ENCODE measurements around the gene HS3ST5.
"Not testable (repeated sequence)": the region's sequence is repeated elsewhere in the genome, so short reads cannot be mapped to it uniquely, and the experiment has no call there.

Gene HS3ST5

DNA sequence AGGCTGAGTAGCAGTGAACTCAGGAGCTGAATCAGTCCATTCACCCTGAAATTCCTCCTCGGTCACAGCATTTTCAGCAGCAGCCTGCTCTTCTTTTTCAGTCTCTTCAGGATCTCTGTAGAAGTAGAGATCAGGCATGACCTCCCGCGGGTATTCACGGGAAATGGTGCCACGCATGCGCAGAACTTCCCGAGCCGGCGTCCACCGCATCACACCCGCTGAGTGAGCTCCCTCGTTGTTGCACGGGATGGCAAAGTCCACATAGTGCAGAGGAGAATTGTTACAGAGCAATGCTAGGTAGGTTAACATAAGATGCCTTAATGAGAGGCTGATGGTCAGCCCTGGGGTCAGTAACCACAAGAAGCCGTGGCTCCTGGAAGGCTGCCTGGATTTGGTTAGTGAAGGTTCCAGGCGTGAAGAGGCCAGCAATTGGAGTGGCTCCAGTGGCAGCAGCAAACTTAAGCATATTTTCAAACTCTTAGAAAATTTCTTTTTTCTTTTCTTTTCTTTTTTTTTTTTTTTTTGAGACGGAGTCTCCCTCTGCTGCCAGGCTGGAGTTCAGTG lies 258.4 kb downstream of the HS3ST5 start:
- DNase-seq: no peak

DNA sequence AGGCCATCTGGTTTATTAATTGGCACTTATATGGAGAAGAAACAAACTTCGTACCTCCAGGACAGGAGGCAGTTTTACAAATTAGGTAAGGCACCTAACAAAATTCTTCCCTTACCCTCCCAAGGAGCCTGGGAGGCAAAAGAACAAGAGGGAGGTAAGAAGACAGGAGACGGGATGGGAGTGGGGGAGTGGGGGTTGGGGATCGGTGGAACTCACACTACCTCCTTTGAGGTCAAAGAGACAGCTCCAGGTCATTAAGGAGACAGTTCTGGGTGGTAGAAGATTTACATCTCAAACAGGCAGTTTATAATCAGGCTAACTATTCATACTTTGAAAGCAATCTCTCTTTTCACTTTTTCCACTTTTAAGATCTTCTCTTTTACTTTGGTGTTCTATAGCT lies 259.6 kb downstream of the HS3ST5 start:
- DNase-seq: no peak

DNA sequence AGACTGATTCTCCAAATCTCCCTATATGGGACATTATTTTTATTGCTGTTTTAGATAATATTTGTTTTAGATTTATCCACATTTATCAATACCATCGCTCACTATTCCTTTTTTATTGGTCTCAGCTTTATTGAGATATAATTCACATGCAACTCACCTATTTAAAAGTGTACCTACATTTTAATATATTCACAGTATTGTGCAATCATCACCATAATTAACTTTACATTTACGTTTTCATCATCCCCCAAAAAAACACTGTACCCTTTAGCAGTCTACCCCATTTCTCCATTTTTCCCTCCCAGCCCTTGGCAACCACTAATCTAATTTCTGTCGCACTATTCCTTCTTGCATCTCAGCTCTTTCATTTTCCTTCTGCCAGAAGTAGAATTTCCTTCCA lies 261.1 kb downstream of the HS3ST5 start:
- DNase-seq: no peak

DNA sequence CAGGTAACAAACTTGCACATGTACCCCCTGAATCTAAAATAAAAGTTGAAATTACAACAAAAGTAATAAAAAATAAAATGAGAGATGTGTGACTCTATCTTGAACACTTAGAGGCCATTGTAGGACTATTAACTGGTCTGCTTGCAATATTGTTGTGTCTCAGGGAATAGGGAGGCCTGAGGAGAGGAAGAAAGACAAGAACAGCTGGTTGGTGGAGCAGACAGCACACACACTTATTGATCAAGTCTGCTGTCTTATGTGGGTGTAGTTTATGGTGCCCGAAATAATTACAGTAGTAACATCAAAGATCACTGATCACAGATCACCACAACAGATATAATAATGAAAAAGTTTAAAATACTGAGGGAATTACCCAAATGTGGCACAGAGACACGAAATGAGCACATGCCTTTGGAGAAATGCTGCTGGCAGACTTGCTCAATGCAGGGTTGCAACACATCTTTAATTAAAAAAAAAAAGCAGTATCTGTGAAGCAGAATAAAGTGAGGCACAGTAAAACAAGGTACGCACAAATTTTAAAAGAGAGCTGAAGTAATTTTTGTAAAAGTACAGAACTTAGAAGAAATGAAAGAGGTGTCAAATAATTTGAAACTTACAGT lies 261.8 kb downstream of the HS3ST5 start:
- no peak for DNase-seq

DNA sequence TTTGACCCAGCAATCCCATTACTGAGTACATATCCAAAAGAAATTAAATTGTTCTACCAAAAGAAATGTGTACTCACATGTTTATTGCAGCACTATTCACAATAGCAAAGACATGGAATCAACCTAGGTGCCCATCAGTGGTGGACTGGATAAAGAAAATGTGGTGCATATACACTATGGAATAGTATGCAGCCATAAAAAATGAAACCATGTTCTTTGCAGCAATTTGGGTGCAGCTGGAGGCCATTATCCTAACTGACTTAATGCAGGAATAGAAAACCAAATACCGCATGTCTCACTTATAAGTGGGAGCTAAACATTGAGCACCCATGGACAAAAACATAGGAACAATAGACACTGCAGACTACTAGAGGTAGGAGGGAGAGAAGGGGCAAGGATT lies 262.4 kb downstream of the HS3ST5 start:
- DNase-seq: not testable (repeated sequence)

DNA sequence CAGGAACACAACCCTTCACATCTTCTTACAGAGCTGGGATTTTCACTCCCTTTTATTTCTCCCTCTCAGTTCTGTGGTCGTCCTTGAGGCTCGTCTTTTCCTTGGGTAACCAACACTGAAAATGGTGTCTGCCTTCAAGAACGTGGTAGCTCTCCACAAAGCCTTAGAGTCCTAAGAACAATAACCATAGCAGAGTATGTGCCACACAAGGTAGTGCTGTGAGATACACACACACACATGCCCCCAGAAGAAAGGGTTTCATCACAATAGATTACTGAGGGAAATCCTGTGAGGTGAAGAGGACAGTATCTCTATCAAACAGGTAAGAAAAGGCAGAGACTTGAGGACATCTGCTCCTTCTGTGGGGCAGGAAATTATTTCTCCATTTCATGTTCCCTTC lies 267.0 kb downstream of the HS3ST5 start:
- no peak for DNase-seq

DNA sequence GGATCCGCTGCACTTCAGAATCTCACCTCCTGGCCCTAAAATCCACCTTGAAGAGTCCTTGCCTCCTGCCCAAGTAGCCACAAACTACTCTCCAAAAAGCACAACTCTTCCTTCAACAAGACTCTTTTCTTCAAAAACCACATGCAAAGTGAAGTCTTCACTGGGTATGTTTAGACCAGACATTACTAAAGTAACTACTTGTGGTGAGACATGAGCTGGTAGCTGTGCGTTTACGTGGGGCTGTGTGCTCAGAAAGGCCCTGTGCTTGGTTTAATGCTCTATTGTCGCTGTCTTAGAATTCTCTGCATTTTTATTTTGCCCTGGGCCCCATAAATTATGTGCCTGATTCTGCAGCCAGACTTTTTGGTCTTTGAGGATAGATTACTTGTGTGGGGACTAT lies 267.5 kb downstream of the HS3ST5 start:
- no peak for DNase-seq

DNA sequence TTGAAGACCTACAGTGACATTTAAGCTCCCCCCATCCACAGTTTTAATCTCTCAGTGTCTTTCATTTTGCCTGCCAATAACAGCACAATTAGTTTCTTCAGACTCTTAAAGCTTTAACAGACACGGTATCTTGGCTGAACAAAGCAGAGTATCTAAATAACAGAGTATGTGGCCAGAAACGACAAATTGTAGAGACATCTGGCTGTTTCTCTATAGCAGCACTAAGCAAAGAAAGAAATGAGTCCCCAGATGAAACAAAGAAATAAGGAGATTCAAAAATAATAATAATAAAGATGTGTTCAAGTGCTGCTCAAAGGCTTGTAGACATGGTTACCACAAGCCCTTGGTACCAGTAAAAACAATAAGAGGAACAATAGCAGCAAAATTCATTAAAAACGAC lies 274.1 kb downstream of the HS3ST5 start:
- DNase-seq: no peak

DNA sequence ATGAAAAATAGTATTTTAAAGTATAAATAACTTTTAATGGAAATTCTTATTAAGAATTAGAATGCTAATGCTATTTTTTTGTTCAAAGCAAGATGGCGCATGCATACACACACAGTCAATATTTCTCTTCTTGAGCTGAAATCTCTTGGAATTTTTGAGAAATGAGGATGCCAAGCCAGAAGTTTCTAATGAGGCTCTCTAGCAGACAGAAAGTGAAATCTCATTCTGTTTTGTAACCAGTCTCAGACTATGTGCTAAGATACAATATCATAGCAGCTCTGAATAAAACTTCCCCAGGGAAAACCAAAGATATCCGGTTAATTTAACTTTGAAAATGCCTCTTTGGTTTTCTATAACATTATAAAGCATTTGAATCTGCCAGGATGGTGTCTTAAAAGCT lies 274.7 kb downstream of the HS3ST5 start:
- DNase-seq: no peak

DNA sequence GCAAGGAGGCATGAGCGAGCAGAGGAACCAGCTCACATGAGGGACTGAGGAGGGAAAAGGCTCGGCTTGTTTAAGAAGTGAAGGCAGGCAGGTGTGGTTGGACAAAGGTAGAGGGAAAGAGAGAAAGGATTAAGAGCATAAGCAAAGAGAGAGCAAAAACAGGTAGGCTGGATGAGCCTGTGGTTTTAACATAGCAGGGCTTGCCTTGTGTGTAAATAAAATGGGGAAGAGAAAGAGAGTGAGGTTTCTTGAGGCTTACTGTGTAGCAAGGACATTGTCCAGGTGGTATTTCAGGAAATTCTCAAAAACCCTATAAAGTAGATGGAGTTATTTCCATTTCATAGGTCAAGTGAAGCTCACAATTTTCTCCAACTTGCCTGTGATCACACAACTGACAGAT lies 278.0 kb downstream of the HS3ST5 start:
- no peak for DNase-seq

DNA sequence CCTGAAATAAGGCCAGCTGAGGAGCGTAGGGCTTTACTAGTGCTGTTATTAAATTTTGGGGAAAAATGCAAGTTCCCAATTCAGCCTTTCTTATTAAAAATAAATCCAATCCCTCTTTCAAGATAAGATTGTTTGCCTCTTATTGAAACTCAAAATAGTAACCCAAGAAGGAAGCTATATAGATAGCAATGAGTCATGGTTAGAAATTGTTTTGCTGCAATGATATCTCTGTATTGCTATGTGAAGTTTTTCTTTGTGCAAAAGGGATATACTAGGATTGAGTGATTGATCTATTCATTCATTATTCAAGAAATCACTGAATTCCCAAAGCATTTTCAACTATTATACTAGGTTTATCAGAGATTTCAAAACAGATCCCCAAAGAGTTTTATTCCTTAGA lies 278.9 kb downstream of the HS3ST5 start:
- DNase-seq: peak; percentile 36

DNA sequence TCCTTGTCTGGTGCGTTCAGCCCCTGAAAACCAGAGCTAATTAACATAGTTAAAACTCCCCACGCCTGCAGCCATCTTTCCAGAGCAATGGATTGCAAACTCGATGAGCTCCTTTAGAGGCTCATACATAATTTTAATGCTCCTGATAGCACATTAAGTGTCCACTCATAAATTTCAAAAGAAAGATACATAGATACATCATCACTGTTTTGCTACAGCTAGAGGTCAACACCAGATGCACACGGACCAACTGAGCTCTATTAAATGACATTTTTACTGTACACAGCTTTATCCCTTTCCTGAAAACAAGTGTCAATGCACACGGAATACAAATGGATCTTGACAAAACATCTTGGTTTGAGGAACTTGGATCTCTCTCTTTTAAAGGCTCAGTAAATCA lies 280.6 kb downstream of the HS3ST5 start:
- DNase-seq: no peak

DNA sequence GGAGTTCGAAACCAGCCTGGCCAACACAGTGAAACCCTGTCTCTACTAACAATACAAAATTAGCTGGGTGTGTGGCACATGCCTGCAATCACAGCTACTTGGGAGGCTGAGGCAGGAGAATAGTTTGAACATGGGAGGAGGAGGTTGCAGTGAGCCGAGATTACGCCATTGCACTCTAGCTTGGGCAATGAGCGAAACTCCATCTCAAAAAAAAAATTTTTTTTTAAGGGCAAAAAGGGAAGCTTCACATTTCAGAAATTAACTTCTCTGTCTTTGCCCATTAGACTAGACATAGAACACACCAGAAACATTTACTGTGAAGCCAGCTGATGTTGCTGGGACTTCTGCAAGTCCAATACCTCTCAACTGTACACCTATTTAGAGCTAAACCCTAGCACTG lies 281.1 kb downstream of the HS3ST5 start:
- DNase-seq: no peak

DNA sequence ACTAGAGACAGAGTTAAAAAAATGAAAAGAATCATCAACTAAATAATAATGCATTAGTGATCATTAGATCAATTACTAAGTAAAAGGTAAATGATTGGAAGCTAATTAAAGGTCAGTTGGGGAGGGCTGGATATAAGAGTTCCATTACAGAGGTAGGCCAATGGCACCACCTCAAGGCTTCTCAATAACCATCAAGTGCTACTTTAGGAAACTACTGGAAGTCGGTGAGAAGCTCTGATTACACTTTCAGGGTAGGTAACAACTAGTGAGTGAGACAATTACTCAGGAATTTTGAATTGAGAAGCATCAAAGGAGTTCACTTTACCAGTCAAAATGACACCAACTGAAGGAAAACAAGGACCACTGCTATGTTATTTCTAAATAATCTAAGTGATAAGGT lies 281.7 kb downstream of the HS3ST5 start:
- no peak for DNase-seq

DNA sequence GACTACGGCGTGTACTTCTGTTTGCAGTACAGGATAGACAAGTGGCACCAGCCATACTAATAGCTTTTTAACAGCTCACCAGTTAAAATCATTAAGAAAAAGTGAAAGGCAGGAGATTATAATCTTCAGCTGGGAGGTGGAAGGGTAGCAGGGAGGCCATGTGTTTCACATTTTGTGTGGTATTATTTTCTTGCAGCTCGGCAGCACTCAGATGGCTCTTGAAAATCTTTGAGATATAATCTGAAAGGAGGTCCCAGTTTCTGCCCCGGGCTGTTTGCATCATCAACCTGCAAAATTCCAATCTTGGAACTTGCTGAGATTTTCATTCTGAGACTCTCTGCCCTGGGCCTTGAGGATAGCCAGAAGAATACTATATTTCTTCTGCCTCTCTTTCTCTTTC lies 284.4 kb downstream of the HS3ST5 start:
- no peak for DNase-seq

DNA sequence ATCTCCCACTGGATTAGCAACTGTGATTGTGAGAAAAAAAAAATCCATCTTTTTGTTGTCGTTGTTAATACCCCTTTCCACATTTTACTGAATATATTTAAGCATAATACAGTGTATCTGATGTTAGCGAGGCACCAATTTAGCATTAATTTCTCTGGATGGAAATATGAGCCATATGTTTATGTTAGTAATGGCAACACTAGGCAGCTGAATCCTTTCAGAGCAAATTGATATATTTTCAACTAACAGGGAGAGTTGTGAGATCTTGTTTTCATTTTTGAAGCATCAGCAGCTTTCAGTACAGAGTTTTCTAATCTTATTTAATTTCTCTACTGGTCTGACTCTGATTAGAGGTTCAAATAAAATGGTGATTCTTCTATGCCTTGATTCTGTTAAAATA lies 287.1 kb downstream of the HS3ST5 start:
- DNase-seq: no peak

DNA sequence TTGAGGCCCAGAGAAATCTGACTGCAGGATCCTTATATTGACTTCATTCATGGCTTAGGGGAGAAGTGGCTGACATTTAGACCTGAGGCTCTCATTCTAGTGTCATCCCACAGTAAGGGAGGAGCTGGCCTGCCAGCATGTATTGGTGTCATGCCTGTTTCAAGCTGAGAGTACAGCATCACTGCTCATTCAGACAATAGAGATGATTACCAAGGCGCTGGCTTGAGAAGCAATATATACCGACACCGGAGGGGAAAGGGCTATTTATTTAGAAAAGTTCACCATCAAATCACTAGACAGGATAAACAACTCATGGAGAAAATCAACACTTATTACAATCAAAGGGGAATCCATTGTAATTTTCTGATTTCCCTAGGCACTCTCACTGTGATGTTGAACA lies 287.5 kb downstream of the HS3ST5 start:
- DNase-seq: no peak

DNA sequence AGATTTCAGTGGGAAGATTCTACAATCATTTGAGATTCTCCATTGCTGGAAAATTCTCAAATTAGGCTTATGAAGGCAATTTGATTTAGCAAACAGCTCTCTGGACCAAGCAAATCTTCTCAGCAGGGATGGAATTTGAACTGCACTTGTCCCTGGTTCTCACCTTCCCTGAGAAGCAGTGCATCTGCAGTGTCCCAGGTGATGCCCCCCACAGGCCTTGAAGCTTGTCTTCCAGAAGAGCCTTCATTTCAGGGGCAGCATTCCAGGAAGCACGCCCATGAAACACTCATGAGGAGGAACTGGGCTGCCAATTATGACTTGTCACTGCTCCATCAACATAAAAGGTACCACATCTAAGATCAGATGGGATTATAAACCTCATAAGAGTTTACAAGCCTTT lies 289.0 kb downstream of the HS3ST5 start:
- DNase-seq: no peak

DNA sequence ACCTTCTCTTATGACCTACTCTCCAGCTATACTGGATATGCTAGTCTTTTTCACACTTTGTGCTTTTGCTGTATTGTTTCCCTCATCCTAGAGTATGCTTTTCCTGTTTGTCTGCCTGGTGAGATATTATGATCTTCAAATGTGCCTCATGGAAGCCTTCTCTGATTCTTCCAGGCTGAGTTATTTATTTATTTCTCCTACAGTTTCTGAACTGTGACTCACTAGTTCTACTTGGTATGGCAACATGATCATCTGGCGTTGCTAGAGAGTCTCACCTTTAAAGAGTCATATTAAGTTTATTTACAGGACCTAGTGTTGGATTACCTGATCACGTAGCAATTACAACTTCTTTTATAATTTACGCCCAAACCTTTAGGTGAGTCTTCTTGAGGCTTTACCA lies 290.7 kb downstream of the HS3ST5 start:
- DNase-seq: no peak

DNA sequence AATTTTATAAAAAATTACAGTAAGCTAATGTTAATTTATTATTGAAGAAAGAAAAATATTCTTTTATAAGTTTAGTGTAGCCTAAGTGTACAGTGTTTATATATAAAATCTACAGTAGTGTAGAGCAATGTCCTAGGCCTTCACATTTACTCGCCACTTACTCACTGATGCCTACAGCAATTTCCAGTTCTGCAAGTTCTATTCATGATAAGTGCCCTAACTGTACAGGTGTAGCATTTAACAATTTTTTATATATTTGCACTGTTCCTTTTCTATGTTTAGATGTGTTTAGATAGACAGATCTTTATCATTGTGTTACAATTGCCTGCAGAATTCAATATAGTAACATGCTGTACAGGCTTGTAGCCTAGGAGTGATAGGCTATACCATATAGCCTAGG lies 291.8 kb downstream of the HS3ST5 start:
- DNase-seq: no peak

DNA sequence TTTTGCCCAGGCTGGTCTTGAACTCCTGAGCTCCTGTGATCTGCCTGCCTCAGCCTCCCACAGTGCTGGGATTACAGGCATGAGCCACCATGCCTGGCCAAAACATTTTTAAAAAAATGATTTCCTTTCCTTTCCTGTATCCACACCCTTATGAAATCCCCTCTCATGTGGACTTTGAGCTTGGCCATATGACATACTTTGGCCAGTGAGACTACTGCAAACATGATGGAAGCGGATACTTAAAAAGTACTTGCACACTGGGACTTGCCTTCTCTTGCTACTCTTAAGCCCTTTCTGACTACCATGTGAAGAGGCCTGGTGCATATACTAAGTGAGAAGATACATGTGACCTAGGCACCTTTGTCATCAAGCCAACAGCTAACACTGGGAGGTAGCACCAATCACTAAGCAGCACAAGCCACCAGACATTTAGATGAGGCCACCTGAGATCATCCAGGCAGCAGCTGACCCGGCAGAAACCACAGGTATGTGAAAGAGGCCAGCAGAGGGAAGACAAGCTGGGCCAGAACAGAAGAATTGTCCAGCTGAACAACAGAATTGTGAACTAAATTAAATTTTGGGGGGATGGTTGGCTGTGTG lies 293.4 kb downstream of the HS3ST5 start:
- no peak for DNase-seq

DNA sequence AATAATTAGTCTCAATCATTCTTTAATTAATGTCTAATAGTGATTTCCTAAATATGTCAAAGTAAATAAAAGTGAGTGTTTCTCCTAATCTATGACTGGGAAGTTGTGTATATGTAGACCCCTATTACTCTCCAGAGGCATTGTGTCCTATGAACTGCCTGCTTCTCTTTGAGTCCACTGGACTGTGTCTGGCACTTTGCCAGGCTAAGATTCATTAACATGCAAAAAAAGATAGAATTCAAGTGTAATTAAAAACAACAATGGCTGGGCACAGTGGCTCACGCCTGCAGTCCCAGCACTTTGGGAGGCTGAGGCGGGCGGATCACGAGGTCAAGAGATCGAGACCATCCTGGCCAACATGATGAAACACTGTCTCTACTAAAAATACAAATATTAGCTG lies 298.3 kb downstream of the HS3ST5 start:
- not testable (repeated sequence) for DNase-seq

DNA sequence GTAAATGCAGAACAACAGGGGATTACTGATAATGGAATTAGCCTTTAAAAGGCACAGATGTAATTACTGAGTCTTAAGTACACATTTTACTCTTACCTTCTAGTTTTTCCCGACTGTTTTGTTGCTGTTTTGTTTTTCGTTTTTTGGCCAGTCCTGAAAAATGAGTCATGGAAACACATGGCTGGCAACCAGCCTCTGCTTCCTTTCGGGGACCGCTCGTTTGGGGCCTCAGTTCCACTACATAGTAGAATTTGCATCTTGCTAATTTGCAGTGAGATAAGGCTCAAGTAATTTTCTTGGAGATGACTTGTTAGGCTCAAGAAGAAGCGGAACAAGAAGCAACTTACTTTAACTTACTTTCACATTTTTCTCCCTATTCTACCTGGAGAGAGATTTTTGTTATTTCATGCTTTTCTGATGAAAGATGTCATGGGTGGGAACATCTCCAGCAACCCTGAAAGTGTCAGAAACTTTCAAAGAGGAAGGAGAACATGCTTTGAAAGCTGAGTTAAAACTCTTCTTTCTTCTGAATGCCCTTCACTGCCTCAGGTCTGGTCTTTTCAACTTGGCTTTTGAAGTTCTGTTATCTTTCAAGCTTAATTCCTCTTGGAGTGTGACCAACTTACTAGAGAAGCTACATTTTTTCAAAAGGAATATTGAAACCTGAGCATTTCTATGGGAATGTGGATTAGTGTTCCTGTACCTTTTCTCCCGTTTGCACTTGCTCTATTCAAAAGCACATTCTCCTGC lies 300.4 kb downstream of the HS3ST5 start:
- DNase-seq: no peak

DNA sequence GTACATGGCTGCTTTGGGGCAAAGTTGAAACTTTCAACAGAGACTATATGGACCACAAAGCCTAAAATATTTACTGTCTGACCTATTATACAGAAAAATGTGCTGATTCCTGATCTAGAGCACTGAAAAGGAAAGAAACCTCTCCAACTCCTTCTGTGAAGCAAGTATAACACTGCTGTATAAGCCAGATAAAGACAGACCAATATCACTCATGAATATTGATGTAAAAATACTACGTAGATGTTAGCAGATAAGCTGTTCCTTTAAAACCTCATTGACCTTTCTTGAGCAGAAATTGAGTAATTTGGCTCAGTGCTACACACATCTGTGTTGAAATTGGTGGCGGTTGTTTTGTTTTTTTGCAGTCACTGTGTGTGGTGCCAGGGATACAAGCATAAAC lies 302.0 kb downstream of the HS3ST5 start:
- no peak for DNase-seq

Measured in NCI-H226 (cell line).